Measurements from ENCODE around the gene CFAP97D2. TPM values are rescaled to one million over a fixed set of nuclear protein-coding genes. Genes with fewer than 3 reads are reported as not detected.
A peak's percentile ranks its signal among the peaks of the same experiment; 100 is the strongest.

The CFAP97D2 gene
- total RNA-seq, 1 donor from 2014 or later, result not detected

DNA sequence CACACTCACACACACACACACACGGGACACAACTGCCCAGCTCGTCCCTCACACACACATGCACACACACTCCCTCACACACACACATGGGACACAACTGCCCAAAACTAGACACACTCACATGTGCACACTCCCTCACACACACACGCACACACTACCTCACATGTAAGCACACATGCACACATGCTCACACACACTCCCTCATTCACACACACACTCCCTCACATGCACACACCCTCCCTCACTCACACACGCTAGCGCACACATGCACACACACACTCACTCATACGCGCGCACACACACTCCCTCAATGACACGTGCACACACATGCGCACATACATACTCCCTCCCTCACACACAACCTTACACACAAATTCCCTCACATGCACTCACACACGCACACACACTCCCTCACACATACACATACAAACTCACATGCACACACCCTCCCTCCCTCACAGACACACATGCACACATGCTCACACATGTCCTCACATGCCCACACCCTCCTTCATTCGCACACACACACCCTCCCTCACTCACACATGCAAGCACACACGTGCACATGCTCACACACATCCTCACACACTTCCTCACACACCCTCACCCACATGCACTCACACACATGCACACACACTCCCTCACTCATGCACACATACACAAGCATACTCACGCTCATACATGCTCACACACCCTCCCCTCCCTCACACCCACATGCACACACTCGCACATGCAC, 37.6 kb upstream of the CFAP97D2 start:
- H3K4me1 Mint-ChIP-seq, result no peaks in the 10 kb centered on the region
- intact Hi-C loops (cut with micrococcal nuclease), result no loop called here
- DNase-seq, result no peak
- no peaks in the 10 kb centered on the region for H3K36me3 Mint-ChIP-seq (ENCODE audit: low read depth)
- no peak for ATAC-seq (ENCODE audit: low read depth)
- TF ChIP-seq, protein P1, sequence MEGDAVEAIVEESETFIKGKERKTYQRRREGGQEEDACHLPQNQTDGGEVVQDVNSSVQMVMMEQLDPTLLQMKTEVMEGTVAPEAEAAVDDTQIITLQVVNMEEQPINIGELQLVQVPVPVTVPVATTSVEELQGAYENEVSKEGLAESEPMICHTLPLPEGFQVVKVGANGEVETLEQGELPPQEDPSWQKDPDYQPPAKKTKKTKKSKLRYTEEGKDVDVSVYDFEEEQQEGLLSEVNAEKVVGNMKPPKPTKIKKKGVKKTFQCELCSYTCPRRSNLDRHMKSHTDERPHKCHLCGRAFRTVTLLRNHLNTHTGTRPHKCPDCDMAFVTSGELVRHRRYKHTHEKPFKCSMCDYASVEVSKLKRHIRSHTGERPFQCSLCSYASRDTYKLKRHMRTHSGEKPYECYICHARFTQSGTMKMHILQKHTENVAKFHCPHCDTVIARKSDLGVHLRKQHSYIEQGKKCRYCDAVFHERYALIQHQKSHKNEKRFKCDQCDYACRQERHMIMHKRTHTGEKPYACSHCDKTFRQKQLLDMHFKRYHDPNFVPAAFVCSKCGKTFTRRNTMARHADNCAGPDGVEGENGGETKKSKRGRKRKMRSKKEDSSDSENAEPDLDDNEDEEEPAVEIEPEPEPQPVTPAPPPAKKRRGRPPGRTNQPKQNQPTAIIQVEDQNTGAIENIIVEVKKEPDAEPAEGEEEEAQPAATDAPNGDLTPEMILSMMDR (IDR thresholded peaks at IDR 0.05), result no peak
- H3K4me3 Mint-ChIP-seq, result no peak overlapping the region
- no peaks in the 10 kb centered on the region for H3K27me3 Mint-ChIP-seq
- CTCF ChIA-PET, result no interaction called here
- POLR2A ChIA-PET, result interaction anchor here (1.2 to 1.9 kb wide), 3 partner anchors 11 to 32 kb away, joined by 3 to 15 read pairs (median 3); partner anchors contain the start of gene RASA3
- H3K27ac Mint-ChIP-seq, result no peak overlapping the region
- no peaks in the 10 kb centered on the region for H3K9me3 Mint-ChIP-seq

DNA sequence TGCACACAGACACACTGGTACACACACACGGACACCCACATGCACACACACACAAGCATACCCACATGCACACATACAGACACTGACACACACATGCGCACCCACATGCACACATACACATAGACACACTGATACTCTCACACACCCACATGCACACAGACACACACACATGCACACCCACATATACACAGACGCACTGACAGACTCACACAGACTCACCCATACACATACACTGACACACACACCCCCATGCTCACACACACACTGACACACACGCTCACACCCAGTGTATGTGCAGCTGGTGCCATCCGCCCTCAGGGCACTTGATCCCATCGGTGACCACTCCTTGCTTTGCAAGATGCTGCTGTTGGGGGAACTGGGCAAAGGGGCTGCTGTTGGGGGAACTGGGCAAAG, 36.9 kb upstream of the CFAP97D2 start:
- Mint-ChIP-seq H3K27me3 (no peaks in the 10 kb centered on the region), H3K4me3 (no peak overlapping the region), H3K9me3 (no peaks in the 10 kb centered on the region), H3K4me1 (no peaks in the 10 kb centered on the region), H3K36me3 (ENCODE audit: low read depth) (no peaks in the 10 kb centered on the region), H3K27ac (no peak overlapping the region)
- TF ChIP-seq, protein P1 (IDR thresholded peaks at IDR 0.05), result no peak
- ATAC-seq (ENCODE audit: low read depth), result no peak
- ChIA-PET POLR2A (interaction anchor here (1.4 kb wide), 1 partner anchor 12 kb away, joined by 3 read pairs; no protein-coding TSS in a partner anchor), CTCF (no interaction called here)
- intact Hi-C loops (cut with micrococcal nuclease), result loop anchor here (2.0 kb wide), 2 partner anchors 13 to 21 kb away; no protein-coding TSS in a partner anchor
- no peak for DNase-seq

DNA sequence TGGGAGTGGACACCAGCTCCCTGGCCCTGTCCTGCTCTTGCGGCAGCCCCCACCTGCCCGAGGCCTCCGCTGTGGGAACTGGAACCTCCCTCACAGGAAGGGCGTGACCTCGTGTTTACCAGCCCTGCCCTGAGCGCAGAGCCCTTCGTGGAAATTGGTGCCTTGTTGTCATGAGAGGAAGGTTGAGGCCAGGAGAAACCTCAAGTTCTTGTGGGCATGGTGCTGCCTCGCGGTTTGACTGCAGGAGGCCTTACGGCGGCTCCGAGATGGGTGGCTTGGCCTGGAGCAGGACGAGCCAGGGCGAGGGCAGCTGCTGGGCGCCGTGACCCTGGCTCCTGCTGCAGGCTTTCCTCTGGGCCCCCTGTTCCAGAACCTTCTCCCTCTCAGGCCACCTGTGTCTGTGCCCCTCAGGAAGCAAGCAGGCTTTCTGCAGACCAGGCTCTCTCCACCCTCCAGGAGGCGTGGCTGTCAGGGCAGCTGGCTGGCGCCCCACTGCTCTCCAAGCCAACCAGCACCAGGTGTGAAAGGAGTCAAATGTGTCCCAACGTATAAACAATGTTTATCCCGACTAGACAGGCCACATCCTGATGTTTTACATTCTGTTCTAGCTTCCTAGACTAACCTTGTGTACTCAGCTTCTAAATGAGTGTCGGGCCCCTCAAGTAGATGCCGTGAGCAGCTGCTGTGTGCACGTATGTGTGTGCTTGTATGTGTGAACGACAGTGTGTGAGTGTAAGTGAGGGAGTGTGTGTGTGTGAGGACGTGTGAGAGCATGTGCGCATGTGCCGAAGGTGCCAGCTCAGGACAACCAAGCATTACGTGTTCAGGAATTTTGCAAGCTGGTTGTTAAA, 36.2 kb upstream of the CFAP97D2 start:
- Mint-ChIP-seq H3K27ac (no peak overlapping the region), H3K9me3 (no peaks in the 10 kb centered on the region), H3K27me3 (no peaks in the 10 kb centered on the region), H3K4me1 (peaks cover 1% of the 10 kb centered on the region), H3K4me3 (no peak overlapping the region), H3K36me3 (ENCODE audit: low read depth) (no peaks in the 10 kb centered on the region)
- ChIA-PET CTCF (interaction anchor here (1.0 to 1.2 kb wide), 3 partner anchors 9 to 83 kb away, joined by 3 to 5 read pairs (median 3); no protein-coding TSS in a partner anchor), POLR2A (interaction anchor here (1.2 to 1.4 kb wide), 3 partner anchors 10 to 14 kb away, joined by 3 to 4 read pairs (median 4); partner anchors contain the start of gene RASA3)
- TF ChIP-seq, protein P1 (IDR thresholded peaks at IDR 0.05), result no peak
- intact Hi-C loops (cut with micrococcal nuclease), result loop anchor here (1.0 to 2.0 kb wide), 3 partner anchors 14 to 83 kb away; no protein-coding TSS in a partner anchor
- DNase-seq (no peak), ATAC-seq (ENCODE audit: low read depth) (peak; percentile 19)

DNA sequence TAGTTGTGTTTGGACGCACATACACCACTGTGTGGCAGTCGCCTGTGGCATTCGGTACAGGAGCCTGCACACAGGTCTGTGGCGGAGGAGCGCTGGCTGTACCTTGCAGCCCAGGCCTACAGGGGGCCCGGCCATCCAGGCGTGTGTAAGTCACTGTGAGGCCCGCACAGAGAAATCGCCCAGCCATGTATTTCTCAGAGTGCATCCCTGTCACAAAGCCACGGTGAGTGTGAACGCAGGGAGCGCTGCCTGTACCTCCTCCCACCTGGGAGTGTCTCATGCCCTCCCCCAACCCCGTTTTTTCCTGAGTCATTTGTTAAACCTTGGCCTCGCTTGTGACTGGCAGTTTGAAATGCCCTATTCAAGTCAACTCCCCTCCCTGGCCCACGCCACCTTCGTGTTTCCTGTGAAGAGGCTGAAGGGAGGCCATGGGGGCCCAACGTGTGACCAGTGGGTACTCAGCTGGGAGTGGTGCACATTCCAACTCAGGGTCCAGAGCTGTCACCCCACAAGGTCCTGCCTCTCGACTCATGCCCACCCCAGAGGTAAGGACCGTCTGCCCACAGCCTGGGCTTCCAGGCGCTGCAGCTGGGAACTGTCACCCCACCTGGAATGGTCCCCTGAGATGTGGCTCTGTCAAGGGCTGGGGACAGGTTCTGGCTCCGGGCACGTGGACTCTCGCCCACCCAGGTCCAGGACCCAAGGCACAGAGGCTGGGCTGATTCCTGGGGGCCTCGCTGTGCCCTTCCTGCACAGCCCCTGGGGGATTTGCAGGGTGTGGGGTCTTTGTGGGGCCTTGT, 35.1 kb upstream of the CFAP97D2 start:
- ATAC-seq (ENCODE audit: low read depth) (peak; percentile 66), DNase-seq (peak; percentile 45)
- Mint-ChIP-seq H3K4me3 (no peak overlapping the region), H3K4me1 (peaks cover 13% of the 10 kb centered on the region), H3K36me3 (ENCODE audit: low read depth) (no peaks in the 10 kb centered on the region), H3K9me3 (no peaks in the 10 kb centered on the region), H3K27me3 (no peaks in the 10 kb centered on the region), H3K27ac (peak overlapping the region; percentile 26)
- ChIA-PET CTCF (interaction anchor here (1.2 to 2.4 kb wide), 4 partner anchors 13 to 83 kb away, joined by 3 to 7 read pairs (median 4); no protein-coding TSS in a partner anchor), POLR2A (interaction anchor here (1.2 to 2.0 kb wide), 3 partner anchors 11 to 15 kb away, joined by 4 to 8 read pairs (median 4); partner anchors contain the start of gene RASA3)
- TF ChIP-seq, protein P1 (IDR thresholded peaks at IDR 0.05), result no peak
- intact Hi-C loops (cut with micrococcal nuclease), result loop anchor here (1.0 to 2.0 kb wide), 3 partner anchors 15 to 82 kb away; no protein-coding TSS in a partner anchor

Data from activated B cell treated with CpG ODN at 0.5 μM for 24 hours (primary cell).